HEK293 (cell line): ENCODE data around the gene EML4.

Experiments
- CTCF ChIA-PET: fragments of 350-600 bp; formaldehyde crosslinking; extraction: SDS; loops from one replicate; lab custom pipeline; 2021; ENCODE audit warnings: antibody characterized with exemption; lab: Yijun Ruan, JAX
- POLR2A ChIA-PET: fragments of 300-600 bp; formaldehyde crosslinking; extraction: SDS; loops from one replicate; lab custom pipeline; 2020; ENCODE audit warnings: antibody characterized with exemption, inconsistent platforms; lab: Yijun Ruan, JAX
- H3K27ac ChIP-seq: fragments of 200-500 bp; sonication (Bioruptor generic); 2 replicates; pipeline ENCODE4 v1.5.1; 2014; ENCODE audit warnings: low read depth, low read length, control low read depth, inconsistent platforms; ENCODE audit errors: extremely low read depth
- H3K36me3 ChIP-seq, 2 experiments: fragments of 200-500 bp in 1 of 2; sonication (Bioruptor generic) in 1 of 2; 1 replicate in 1 of 2; 2 replicates in 1 of 2; pipeline ENCODE4 v1.5.1; 2014 to 2017; ENCODE audit warnings: inconsistent platforms in 2 of 2, low read length in 2 of 2; ENCODE audit not compliant: control insufficient read depth in 2 of 2, insufficient read depth in 1 of 2
- H3K4me1 ChIP-seq: fragments of 200-500 bp; sonication (Bioruptor generic); 2 replicates; pipeline ENCODE4 v1.5.1; 2014; ENCODE audit warnings: mild to moderate bottlenecking, low read length, inconsistent platforms; ENCODE audit not compliant: control insufficient read depth, insufficient read depth
- H3K4me3 ChIP-seq: 2 replicates; pipeline ENCODE4 v1.5.1; 2011; ENCODE audit warnings: low read depth, mild to moderate bottlenecking, control low read depth, low read length, moderate library complexity
- H3K9me3 ChIP-seq: fragments of 200-500 bp; sonication (Bioruptor generic); 2 replicates; pipeline ENCODE4 v1.5.1; 2014; ENCODE audit warnings: low read depth, low read length, inconsistent platforms; ENCODE audit not compliant: control insufficient read depth, insufficient read depth
- ELK4 ChIP-seq: IDR thresholded peaks from 2 replicates; pipeline ENCODE4 v1.6.1; 2011; ENCODE audit warnings: mild to moderate bottlenecking, low read depth, low read length, borderline replicate concordance
- PATZ1 ChIP-seq: fragments of 450-650 bp; formaldehyde crosslinking; IDR thresholded peaks from 2 replicates; pipeline ENCODE4 v1.5.1; 2016; ENCODE audit warnings: missing biosample characterization, missing genetic modification characterization
- RBAK ChIP-seq: fragments of 450-650 bp; formaldehyde crosslinking; IDR thresholded peaks from 2 replicates; pipeline ENCODE4 v1.5.1; 2016; ENCODE audit warnings: missing biosample characterization, missing genetic modification characterization
- SCRT2 ChIP-seq: fragments of 450-650 bp; formaldehyde crosslinking; IDR thresholded peaks from 2 replicates; pipeline ENCODE4 v1.5.1; 2016; ENCODE audit warnings: missing biosample characterization, missing genetic modification characterization
- YY2 ChIP-seq: fragments of 450-650 bp; formaldehyde crosslinking; IDR thresholded peaks from 2 replicates; pipeline ENCODE4 v1.5.1; 2016; ENCODE audit warnings: missing biosample characterization, missing genetic modification characterization
- ZNF114 ChIP-seq: fragments of 450-650 bp; formaldehyde crosslinking; IDR thresholded peaks from 2 replicates; pipeline ENCODE4 v1.5.0; 2017; ENCODE audit warnings: missing biosample characterization, missing genetic modification characterization
- ZNF121 ChIP-seq: fragments of 450-650 bp; formaldehyde crosslinking; IDR thresholded peaks from 2 replicates; pipeline ENCODE4 v1.5.1; 2016; ENCODE audit warnings: missing biosample characterization, missing genetic modification characterization
- ZNF26 ChIP-seq: fragments of 450-650 bp; formaldehyde crosslinking; IDR thresholded peaks from 2 replicates; pipeline ENCODE4 v1.5.1; 2016; ENCODE audit warnings: missing biosample characterization, missing genetic modification characterization
- ZNF404 ChIP-seq: fragments of 450-650 bp; formaldehyde crosslinking; IDR thresholded peaks from 2 replicates; pipeline ENCODE4 v1.5.1; 2017; ENCODE audit warnings: missing biosample characterization, missing genetic modification characterization
- ZNF433 ChIP-seq: fragments of 450-650 bp; formaldehyde crosslinking; IDR thresholded peaks from 2 replicates; pipeline ENCODE4 v1.5.1; 2016; ENCODE audit warnings: missing biosample characterization, missing genetic modification characterization, low read depth
- ZNF549 ChIP-seq: fragments of 450-650 bp; IDR thresholded peaks from 2 replicates; pipeline ENCODE4 v1.5.1; 2018; ENCODE audit warnings: missing biosample characterization, missing genetic modification characterization, mild to moderate bottlenecking, inconsistent platforms, moderate library complexity
- ZNF776 ChIP-seq: fragments of 450-650 bp; formaldehyde crosslinking; IDR thresholded peaks from 2 replicates; pipeline ENCODE4 v1.5.0; 2017; ENCODE audit warnings: missing biosample characterization, missing genetic modification characterization, borderline replicate concordance
- ZNF837 ChIP-seq: fragments of 450-650 bp; formaldehyde crosslinking; IDR thresholded peaks from 2 replicates; pipeline ENCODE4 v1.5.1; 2016; ENCODE audit warnings: missing biosample characterization, missing genetic modification characterization
- TF ChIP-seq, protein P1 (sequence below): fragments of 450-650 bp; formaldehyde crosslinking; IDR thresholded peaks from 2 replicates; pipeline ENCODE4 v1.5.1; 2016; ENCODE audit warnings: missing biosample characterization, missing genetic modification characterization
- TF ChIP-seq, protein P2 (sequence below): fragments of 450-650 bp; formaldehyde crosslinking; IDR thresholded peaks from 2 replicates; pipeline ENCODE4 v1.5.1; 2016; ENCODE audit warnings: missing biosample characterization, missing genetic modification characterization
- TF ChIP-seq, protein P3 (sequence below): fragments of 450-650 bp; formaldehyde crosslinking; IDR thresholded peaks from 2 replicates; pipeline ENCODE4 v1.5.1; 2017; ENCODE audit warnings: missing biosample characterization, missing genetic modification characterization

Gene EML4

GRCh38 chr2:42199626-42200025 lies 30.5 kb downstream of the EML4 start (continued):
- TF ChIP-seq ZNF114 (tag by site-specific recombination) (no peak), ZNF26 (no peak), ELK4 (no peak)
- TF ChIP-seq, protein P1, sequence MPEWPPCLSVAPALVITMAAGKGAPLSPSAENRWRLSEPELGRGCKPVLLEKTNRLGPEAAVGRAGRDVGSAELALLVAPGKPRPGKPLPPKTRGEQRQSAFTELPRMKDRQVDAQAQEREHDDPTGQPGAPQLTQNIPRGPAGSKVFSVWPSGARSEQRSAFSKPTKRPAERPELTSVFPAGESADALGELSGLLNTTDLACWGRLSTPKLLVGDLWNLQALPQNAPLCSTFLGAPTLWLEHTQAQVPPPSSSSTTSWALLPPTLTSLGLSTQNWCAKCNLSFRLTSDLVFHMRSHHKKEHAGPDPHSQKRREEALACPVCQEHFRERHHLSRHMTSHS (tag by site-specific recombination), result no peak
- TF ChIP-seq, all 188 proteins: peak for 0

DNA sequence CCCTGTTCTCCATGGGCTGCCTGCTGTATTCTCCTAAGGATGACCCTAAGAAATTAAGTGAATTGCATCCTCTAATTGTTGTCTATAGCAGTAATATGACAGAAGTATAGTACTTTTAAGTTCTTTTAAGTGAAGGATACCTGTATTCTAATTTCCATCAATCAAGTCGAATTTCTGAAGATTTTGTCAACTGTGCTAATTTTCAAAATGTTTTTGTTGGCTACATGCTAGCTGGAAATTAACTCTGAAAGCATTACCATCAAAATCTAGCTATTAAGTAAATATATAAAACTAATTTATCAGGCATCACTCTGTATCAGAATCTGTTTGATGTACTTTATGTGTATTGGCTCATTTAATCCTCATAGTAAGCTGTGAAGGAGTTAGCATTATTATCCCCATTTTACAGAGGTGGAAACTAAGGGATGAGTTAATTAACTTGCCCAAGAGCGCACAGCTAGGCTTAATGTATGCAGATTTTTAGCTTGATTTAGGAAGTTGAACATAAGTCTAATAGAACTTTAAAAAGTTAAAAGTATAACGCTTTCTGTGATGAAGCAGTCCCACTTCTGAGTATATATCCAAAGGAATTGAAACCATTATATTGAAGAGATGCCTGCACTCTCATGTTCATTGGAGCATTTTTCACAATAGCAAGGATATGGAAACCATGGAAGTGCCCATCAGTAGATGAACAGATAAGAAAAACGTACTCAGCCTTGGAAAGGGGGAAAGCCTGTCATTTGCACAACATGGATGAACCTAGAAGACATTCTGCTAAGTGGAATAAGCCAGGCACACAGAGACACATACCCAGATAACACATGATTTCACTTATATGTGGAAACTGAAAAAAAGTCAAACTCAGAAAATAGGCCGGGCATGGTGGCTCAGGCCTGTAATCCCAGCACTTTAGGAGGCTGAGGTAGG lies 32.0 kb downstream of the EML4 start:
- CTCF ChIA-PET, result interaction anchor here (0.6 to 1.2 kb wide), 2 partner anchors 44 to 106 kb away, joined by 3 to 7 read pairs; no protein-coding TSS in a partner anchor

GRCh38 chr2:42202634-42203008 lies 33.5 kb downstream of the EML4 start:
- ChIA-PET POLR2A (no interaction called here), CTCF (no interaction called here)
- Histone ChIP-seq H3K9me3 (no peaks in the 10 kb centered on the region), H3K4me3 (no peak overlapping the region)
- TF ChIP-seq ZNF121 (tag by site-specific recombination) (peak; percentile 82; the same call in 1 of the 2 replicates), ZNF549 (no peak)
- TF ChIP-seq, all 188 proteins: peak for 1
- Histone ChIP-seq H3K4me1 (no peaks in the 10 kb centered on the region), H3K27ac (no peak overlapping the region), H3K36me3 (no peaks in the 10 kb centered on the region)

More for the DNA sequence above, 32.0 kb downstream of the EML4 start:
- Histone ChIP-seq H3K4me1 (peaks cover 5% of the 10 kb centered on the region), H3K27ac (no peak overlapping the region), H3K9me3 (no peaks in the 10 kb centered on the region), H3K36me3 (no peaks in the 10 kb centered on the region), H3K4me3 (no peak overlapping the region)
- POLR2A ChIA-PET, result interaction anchor here (0.7 kb wide), 1 partner anchor 225 kb away, joined by 3 read pairs; no protein-coding TSS in a partner anchor
- no peak for TF ChIP-seq ZNF776 (tag by site-specific recombination)

DNA sequence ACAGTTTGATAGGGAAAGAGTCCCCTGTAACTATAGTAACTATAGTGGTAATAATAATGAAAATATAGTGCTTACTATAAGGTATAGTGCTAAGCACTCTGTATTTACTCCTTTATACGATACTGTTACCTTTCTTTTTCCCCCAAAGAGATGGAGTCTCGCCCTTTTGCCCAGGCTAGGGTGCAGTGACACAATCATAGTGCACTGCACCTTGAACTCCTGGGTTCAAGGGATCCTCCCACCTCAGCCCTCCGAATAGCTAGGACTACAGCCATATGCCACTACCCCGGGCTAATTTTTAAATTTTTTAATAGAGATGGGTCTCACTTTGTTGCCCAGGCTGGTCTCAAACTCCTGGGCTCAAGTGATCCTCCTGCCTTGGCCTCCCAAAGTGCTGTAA lies 34.6 kb downstream of the EML4 start:
- Histone ChIP-seq H3K4me1 (no peaks in the 10 kb centered on the region), H3K27ac (no peak overlapping the region), H3K4me3 (no peak overlapping the region), H3K9me3 (no peaks in the 10 kb centered on the region), H3K36me3 (no peaks in the 10 kb centered on the region)
- no peak for TF ChIP-seq YY2 (tag by site-specific recombination)
- TF ChIP-seq, protein P2, sequence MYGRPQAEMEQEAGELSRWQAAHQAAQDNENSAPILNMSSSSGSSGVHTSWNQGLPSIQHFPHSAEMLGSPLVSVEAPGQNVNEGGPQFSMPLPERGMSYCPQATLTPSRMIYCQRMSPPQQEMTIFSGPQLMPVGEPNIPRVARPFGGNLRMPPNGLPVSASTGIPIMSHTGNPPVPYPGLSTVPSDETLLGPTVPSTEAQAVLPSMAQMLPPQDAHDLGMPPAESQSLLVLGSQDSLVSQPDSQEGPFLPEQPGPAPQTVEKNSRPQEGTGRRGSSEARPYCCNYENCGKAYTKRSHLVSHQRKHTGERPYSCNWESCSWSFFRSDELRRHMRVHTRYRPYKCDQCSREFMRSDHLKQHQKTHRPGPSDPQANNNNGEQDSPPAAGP, result no peak
- CTCF ChIA-PET, result interaction anchor here (0.6 to 1.6 kb wide), 3 partner anchors 33 to 112 kb away, joined by 3 read pairs; no protein-coding TSS in a partner anchor
- POLR2A ChIA-PET, result no interaction called here

DNA sequence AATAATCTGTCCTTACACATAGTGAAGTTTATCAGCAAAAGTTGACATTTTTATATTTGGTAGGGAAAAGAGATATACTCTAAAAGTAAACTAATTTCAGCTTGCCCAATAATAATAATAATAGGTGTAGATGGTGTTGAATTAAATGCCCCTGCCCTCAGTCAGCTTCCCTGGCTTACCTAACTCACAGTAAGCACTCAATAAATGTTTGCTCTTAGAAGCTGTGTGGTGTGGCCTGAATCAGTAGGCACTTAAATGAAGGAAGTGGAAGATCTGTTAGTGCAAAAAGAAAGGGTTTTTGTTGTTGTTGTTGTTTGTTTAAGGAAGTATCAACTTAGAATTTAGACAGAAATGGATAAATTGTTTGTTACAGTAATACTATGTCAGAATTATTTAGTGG lies 36.2 kb downstream of the EML4 start:
- no peak overlapping the region for H3K4me3 ChIP-seq
- ChIA-PET CTCF (interaction anchor here (0.5 to 1.6 kb wide), 7 partner anchors 9 to 457 kb away, joined by 3 to 8 read pairs (median 3); no protein-coding TSS in a partner anchor), POLR2A (no interaction called here)
- no peak overlapping the region for H3K27ac ChIP-seq
- no peaks in the 10 kb centered on the region for H3K36me3 ChIP-seq
- H3K9me3 ChIP-seq, result no peaks in the 10 kb centered on the region
- no peaks in the 10 kb centered on the region for H3K4me1 ChIP-seq
- TF ChIP-seq, protein P3, sequence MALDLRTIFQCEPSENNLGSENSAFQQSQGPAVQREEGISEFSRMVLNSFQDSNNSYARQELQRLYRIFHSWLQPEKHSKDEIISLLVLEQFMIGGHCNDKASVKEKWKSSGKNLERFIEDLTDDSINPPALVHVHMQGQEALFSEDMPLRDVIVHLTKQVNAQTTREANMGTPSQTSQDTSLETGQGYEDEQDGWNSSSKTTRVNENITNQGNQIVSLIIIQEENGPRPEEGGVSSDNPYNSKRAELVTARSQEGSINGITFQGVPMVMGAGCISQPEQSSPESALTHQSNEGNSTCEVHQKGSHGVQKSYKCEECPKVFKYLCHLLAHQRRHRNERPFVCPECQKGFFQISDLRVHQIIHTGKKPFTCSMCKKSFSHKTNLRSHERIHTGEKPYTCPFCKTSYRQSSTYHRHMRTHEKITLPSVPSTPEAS (tag by site-specific recombination), result no peak
- no peak for TF ChIP-seq ZNF404 (tag by site-specific recombination)
- no peak for TF ChIP-seq RBAK (tag by site-specific recombination)
- no peak for TF ChIP-seq ZNF433 (tag by site-specific recombination)
- TF ChIP-seq ZNF837 (tag by site-specific recombination), result no peak
- TF ChIP-seq PATZ1 (tag by site-specific recombination), result no peak
- no peak for TF ChIP-seq SCRT2 (tag by site-specific recombination)
